Smooth muscle cell (in vitro differentiated cells): ENCODE measurements around the gene ZNF573. TPM values are rescaled to one million over a fixed set of nuclear protein-coding genes. Genes with fewer than 3 reads are reported as not detected.
A peak's percentile ranks its signal among the peaks of the same experiment; 100 is the strongest.
"Not testable (repeated sequence)": the region's sequence is repeated elsewhere in the genome, so short reads cannot be mapped to it uniquely, and the experiment has no call there.

Experiments
- DNase-seq: peaks from one replicate; lab custom pipeline; 2025; ENCODE audit not compliant: unreplicated experiment; lab: John Stamatoyannopoulos, UW
- H2AFZ ChIP-seq: fragments of 200-600 bp; sonication (generic); 2 replicates; pipeline ENCODE4 v1.6.0; 2016; ENCODE audit warnings: antibody characterized with exemption, low read depth, mild to moderate bottlenecking
- H3F3A ChIP-seq: fragments of 200-600 bp; sonication (generic); 2 replicates; pipeline ENCODE4 v1.6.0; 2017; ENCODE audit warnings: antibody characterized with exemption, low read depth
- H3K27ac ChIP-seq: fragments of 200-600 bp; sonication (generic); 2 replicates; pipeline ENCODE4 v1.5.1; 2016; ENCODE audit warnings: low read depth, mild to moderate bottlenecking
- H3K27me3 ChIP-seq: fragments of 200-600 bp; sonication (generic); 2 replicates; pipeline ENCODE4 v1.6.1; 2016; ENCODE audit warnings: low read depth, mild to moderate bottlenecking
- H3K36me3 ChIP-seq: fragments of 200-600 bp; sonication (generic); 2 replicates; pipeline ENCODE4 v1.5.1; 2016; ENCODE audit warnings: low read depth
- H3K4me1 ChIP-seq: fragments of 200-600 bp; sonication (generic); 2 replicates; pipeline ENCODE4 v1.5.1; 2016; ENCODE audit warnings: low read depth
- H3K4me2 ChIP-seq: fragments of 200-600 bp; sonication (generic); 2 replicates; pipeline ENCODE4 v1.6.0; 2016; ENCODE audit warnings: mild to moderate bottlenecking
- H3K4me3 ChIP-seq: fragments of 200-600 bp; sonication (generic); 2 replicates; pipeline ENCODE4 v1.5.1; 2016; ENCODE audit warnings: mild to moderate bottlenecking
- H3K79me2 ChIP-seq: fragments of 200-600 bp; sonication (generic); 2 replicates; pipeline ENCODE4 v1.6.0; 2016; ENCODE audit warnings: low read depth, mild to moderate bottlenecking
- H3K9ac ChIP-seq: fragments of 200-600 bp; sonication (generic); 2 replicates; pipeline ENCODE4 v1.6.0; 2016; ENCODE audit warnings: low read depth
- H3K9me3 ChIP-seq: fragments of 200-600 bp; sonication (generic); replicated peaks from 2 replicates; pipeline ENCODE4 v1.5.1; 2016; ENCODE audit warnings: low read depth
- H4K20me1 ChIP-seq: fragments of 200-600 bp; sonication (generic); 2 replicates; pipeline ENCODE4 v1.6.0; 2016; ENCODE audit warnings: low read depth
- WGBS: methylation state at CpG from one replicate; pipeline ENCODE4 v1.1.7; 2016; ENCODE audit warnings: low lambda C conversion rate; 5-methylcytosine and 5-hydroxymethylcytosine counted together
- polyA plus RNA-seq: library from polyadenylated mRNA; unstranded; fragments of >200 nt; fragmentation: Nextera tagmentation; extraction: Ambion mirVana; gene quantifications from 2 replicates; pipeline ENCODE4 v1.2.1, GENCODE V29; 2016
- total RNA-seq: library from RNA; depleted of rRNA; stranded (reverse); fragments of >200 nt; gene quantifications from 2 replicates; pipeline ENCODE4 v1.2.3, GENCODE V29; 2014
- TF ChIP-seq, protein P1 (sequence below): fragments of 200-600 bp; sonication (generic); IDR thresholded peaks from 2 replicates; pipeline ENCODE4 v1.5.1; 2017; ENCODE audit warnings: borderline replicate concordance, mild to moderate bottlenecking, antibody characterized with exemption; ENCODE audit not compliant: insufficient read depth, poor library complexity, severe bottlenecking

ZNF573 gene
- total RNA-seq: 2.5 and 5.0 TPM in 2 replicates
- polyA plus RNA-seq: 1.7 and 3.3 TPM in 2 replicates

GRCh38 chr19:37779127-37780005, at the start of gene ZNF573:
Gene ZNF573 (minus strand): TSS chr19:37779586. CDS start chr19:37773729, 5,857 bp downstream.
- Histone ChIP-seq H2AFZ (peak within 1 kb of the TSS; percentile 97), H3K27me3 (no peaks in the 10 kb centered on the region), H3K36me3 (no peaks in the 10 kb centered on the region), H3K27ac (peak within 1 kb of the TSS; percentile 74), H3K4me2 (peak within 1 kb of the TSS; percentile 91), H4K20me1 (no peaks in the 10 kb centered on the region), H3K9ac (peak within 1 kb of the TSS; percentile 78), H3F3A (no peaks in the 10 kb centered on the region), H3K79me2 (peaks cover 5% of the 10 kb centered on the region), H3K9me3 (no peaks in the 10 kb centered on the region), H3K4me3 (peak within 1 kb of the TSS; percentile 85), H3K4me1 (peaks cover 10% of the 10 kb centered on the region)
- 1% methylated on average over 45 of the region's 47 CpGs for WGBS
- TF ChIP-seq, protein P1, sequence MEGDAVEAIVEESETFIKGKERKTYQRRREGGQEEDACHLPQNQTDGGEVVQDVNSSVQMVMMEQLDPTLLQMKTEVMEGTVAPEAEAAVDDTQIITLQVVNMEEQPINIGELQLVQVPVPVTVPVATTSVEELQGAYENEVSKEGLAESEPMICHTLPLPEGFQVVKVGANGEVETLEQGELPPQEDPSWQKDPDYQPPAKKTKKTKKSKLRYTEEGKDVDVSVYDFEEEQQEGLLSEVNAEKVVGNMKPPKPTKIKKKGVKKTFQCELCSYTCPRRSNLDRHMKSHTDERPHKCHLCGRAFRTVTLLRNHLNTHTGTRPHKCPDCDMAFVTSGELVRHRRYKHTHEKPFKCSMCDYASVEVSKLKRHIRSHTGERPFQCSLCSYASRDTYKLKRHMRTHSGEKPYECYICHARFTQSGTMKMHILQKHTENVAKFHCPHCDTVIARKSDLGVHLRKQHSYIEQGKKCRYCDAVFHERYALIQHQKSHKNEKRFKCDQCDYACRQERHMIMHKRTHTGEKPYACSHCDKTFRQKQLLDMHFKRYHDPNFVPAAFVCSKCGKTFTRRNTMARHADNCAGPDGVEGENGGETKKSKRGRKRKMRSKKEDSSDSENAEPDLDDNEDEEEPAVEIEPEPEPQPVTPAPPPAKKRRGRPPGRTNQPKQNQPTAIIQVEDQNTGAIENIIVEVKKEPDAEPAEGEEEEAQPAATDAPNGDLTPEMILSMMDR: no peak
- peak; percentile 65 for DNase-seq

DNA sequence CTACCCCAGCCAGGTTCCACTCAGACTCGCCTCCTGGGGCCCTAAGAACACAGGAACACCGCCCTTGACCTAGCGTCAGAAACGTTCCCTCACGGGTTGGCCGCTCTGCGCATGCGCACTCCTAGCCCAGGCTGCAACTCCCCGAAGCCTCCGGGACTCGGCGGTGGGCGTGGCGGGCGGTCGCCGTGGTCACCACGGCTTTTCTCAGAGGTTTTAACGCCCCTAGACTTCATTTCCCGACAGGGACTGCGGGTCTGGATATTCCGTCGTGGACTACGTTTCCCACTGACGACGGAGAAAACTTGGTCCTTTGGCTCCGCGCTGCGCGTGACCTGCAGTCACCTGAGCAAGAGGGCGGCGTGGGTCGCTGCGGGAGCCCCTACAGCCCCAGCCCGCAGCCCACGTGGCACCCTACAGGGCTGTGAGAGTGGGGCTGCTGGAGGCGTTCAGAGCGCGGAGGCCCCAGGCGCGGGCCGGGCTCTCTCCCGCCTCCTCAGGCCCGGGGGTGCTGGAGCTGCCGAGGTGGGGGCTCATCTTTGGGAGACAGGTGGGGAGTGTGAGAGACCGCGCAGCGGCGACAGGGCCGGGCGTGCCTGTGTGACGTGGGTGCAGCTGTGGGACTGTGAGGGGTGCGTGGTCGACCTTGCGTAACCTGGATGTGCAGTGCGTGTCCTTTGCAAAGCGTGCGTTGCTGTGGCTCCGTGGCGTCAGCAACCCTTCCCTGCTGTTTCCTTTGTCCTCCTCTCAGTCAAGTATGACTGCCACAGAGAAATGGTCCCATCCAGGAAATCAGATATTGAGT, 38.0 kb upstream of the ZNF573 start:
- H3K4me3 ChIP-seq: peak overlapping the region; percentile 46
- H3K4me2 ChIP-seq: peak overlapping the region; percentile 78
- no peaks in the 10 kb centered on the region for H3K4me1 ChIP-seq
- DNase-seq: no peak
- no peaks in the 10 kb centered on the region for H4K20me1 ChIP-seq
- 56% methylated on average over 60 of the region's 60 CpGs for WGBS
- no peaks in the 10 kb centered on the region for H3K36me3 ChIP-seq
- no peak overlapping the region for H3K9ac ChIP-seq
- no peaks in the 10 kb centered on the region for H3K79me2 ChIP-seq
- peaks cover 6% of the 10 kb centered on the region for H3K9me3 ChIP-seq
- no peak overlapping the region for H3K27ac ChIP-seq
- TF ChIP-seq, protein P1: no peak
- no peaks in the 10 kb centered on the region for H3F3A ChIP-seq
- H3K27me3 ChIP-seq: no peaks in the 10 kb centered on the region
- H2AFZ ChIP-seq: peak overlapping the region; percentile 58

DNA sequence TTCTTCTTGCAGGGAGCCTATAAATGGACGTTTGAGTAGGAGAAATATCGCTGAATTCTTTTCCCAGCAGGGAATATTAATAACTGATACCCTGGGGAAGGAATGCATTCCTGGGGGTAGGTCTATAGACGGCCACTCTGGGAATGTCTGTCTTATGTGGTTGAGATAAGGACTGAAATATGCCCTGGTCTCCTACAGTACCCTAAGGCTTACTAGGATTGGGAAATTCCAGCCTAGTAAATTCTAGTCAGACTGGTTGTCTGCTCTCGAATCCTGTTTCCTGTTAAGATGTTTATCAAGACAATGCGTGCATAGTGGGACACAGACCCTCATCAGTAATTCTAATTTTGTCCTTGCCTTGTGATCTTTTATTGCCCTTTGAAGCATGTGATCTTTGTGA, 36.2 kb upstream of the ZNF573 start:
- WGBS: 77% methylated on average over 5 of the region's 5 CpGs
- H3K9me3 ChIP-seq, H3F3A ChIP-seq, H3K36me3 ChIP-seq, H3K4me2 ChIP-seq, H3K4me1 ChIP-seq, H3K27me3 ChIP-seq, H3K9ac ChIP-seq, H3K4me3 ChIP-seq, H2AFZ ChIP-seq, H3K79me2 ChIP-seq, H4K20me1 ChIP-seq, H3K27ac ChIP-seq, DNase-seq: not testable (repeated sequence)

DNA sequence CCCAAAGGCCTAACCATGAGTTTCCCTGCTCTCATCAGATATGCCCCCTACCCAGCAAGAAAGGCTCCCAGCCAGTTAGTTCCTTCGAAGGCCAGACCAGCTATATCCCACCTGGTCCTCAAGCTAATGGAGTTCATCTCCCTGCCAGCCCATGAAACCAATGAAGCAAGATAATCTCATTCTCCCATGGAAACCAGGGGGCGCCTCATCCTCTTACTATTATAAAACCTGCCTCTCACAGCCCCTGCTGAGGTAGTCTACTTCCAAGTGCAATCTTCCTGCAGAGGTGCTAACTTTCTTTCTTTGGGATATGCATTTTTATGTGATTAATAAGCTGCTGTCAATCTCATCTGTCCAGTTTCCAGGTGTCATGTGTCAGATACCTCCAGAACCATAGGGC, 34.0 kb upstream of the ZNF573 start:
- no peaks in the 10 kb centered on the region for H3K4me1 ChIP-seq
- 75% methylated on average over 2 of the region's 2 CpGs for WGBS
- H4K20me1 ChIP-seq: no peaks in the 10 kb centered on the region
- no peak overlapping the region for H3K4me3 ChIP-seq
- H3K27me3 ChIP-seq: no peaks in the 10 kb centered on the region
- H3K79me2 ChIP-seq: no peaks in the 10 kb centered on the region
- peaks cover 6% of the 10 kb centered on the region for H3K9me3 ChIP-seq
- no peak overlapping the region for H2AFZ ChIP-seq
- no peak overlapping the region for H3K27ac ChIP-seq
- DNase-seq: no peak
- no peak overlapping the region for H3K9ac ChIP-seq
- no peak overlapping the region for H3K4me2 ChIP-seq
- H3K36me3 ChIP-seq: no peaks in the 10 kb centered on the region
- H3F3A ChIP-seq: no peaks in the 10 kb centered on the region
- TF ChIP-seq, protein P1: no peak
